GM12864 (cell line): ENCODE data around the gene SNAPC3.

ENCODE experiments used
- DNase-seq: peaks from one replicate; pipeline ENCODE4 v3.0.0-alpha.2; 2011; ENCODE audit warnings: low read depth
- H3K4me3 ChIP-seq: 2 replicates; pipeline ENCODE4 v1.5.1; 2011; ENCODE audit warnings: mild to moderate bottlenecking, low read depth, low read length, control low read depth
- TF ChIP-seq, protein P1 (sequence below): IDR thresholded peaks from 2 replicates; pipeline ENCODE4 v1.5.1; 2011; ENCODE audit warnings: low read depth, mild to moderate bottlenecking, moderate library complexity, low read length, control low read depth, inconsistent platforms; ENCODE audit errors: missing control alignments

Gene SNAPC3

GRCh38 chr9:15381491-15381890 lies 41.2 kb upstream of the SNAPC3 start:
- no peak for DNase-seq
- TF ChIP-seq, protein P1, sequence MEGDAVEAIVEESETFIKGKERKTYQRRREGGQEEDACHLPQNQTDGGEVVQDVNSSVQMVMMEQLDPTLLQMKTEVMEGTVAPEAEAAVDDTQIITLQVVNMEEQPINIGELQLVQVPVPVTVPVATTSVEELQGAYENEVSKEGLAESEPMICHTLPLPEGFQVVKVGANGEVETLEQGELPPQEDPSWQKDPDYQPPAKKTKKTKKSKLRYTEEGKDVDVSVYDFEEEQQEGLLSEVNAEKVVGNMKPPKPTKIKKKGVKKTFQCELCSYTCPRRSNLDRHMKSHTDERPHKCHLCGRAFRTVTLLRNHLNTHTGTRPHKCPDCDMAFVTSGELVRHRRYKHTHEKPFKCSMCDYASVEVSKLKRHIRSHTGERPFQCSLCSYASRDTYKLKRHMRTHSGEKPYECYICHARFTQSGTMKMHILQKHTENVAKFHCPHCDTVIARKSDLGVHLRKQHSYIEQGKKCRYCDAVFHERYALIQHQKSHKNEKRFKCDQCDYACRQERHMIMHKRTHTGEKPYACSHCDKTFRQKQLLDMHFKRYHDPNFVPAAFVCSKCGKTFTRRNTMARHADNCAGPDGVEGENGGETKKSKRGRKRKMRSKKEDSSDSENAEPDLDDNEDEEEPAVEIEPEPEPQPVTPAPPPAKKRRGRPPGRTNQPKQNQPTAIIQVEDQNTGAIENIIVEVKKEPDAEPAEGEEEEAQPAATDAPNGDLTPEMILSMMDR, result no peak
- H3K4me3 ChIP-seq, result no peak overlapping the region

GRCh38 chr9:15386465-15386864 lies 36.2 kb upstream of the SNAPC3 start:
- TF ChIP-seq, protein P1, result no peak
- DNase-seq, result no peak
- H3K4me3 ChIP-seq, result no peak overlapping the region

- H3K4me3 ChIP-seq, result no peak overlapping the region
- no peak for DNase-seq
- TF ChIP-seq, protein P1, result no peak
Observed at GRCh38 chr9:15389173-15389572, 33.5 kb upstream of the SNAPC3 start.

DNA sequence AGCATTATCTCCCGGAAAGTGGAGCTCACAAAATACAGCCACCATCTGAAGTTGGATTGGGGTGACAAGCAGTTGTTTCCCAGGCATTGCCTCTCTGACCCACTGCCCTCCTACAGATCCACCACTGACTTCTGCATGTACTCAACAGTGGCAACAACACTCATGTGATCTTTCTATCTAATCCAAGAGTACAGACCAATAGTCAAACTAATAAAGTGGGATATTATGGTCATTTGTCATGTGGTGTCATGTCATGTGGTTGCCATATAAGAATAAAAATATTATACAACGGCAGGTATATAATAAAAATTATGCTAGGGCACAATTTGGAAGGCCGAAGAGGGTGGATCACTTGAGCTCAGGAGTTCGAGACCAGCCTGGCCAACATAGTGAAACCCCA lies 33.0 kb upstream of the SNAPC3 start:
- H3K4me3 ChIP-seq, result no peak overlapping the region
- DNase-seq, result no peak
- TF ChIP-seq, protein P1, result no peak

DNA sequence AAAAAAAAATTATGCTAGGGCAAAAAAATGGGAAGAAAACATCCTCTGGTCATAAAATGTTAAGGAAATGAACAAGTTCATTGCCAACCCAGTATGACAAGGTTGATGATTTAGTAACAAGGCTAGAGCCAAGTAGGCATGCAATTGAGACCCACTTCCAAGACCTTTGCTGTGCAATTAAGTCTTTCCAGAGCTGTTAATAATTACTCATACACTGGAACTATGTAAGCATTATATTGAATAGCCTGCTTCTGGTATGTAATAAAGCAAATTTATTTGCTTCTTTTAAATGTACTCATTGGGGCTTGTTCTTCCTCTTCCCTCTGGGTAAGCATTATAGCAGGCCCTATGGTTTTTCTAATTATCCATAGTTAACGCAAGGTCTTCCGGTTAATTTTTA lies 32.5 kb upstream of the SNAPC3 start:
- no peak for DNase-seq
- TF ChIP-seq, protein P1, result no peak
- no peak overlapping the region for H3K4me3 ChIP-seq

GRCh38 chr9:15392363-15392762 lies 30.3 kb upstream of the SNAPC3 start:
- no peak overlapping the region for H3K4me3 ChIP-seq
- TF ChIP-seq, protein P1, result no peak
- DNase-seq, result no peak

GRCh38 chr9:15400281-15400941 lies 22.3 kb upstream of the SNAPC3 start:
- H3K4me3 ChIP-seq, result no peak overlapping the region
- DNase-seq, result no peak
- TF ChIP-seq, protein P1, result no peak
